Cardiac muscle cell (in vitro differentiated cells and primary cell): Measurements from ENCODE around the gene MED13L. TPM values are rescaled to one million over a fixed set of nuclear protein-coding genes. Genes with fewer than 3 reads are reported as not detected.

ENCODE experiments used
- DNase-seq, 2 donors: peaks; one replicate each; pipeline versions ENCODE4 v3.0.0 to v3.0.0-alpha.2; 2010 to 2017; ENCODE audit warnings: low read depth in 1 of 2, low spot score in 1 of 2
- H3K27ac ChIP-seq: fragments of 200-600 bp; sonication (generic); 2 replicates; pipeline ENCODE4 v1.5.1; 2016
- H3K27me3 ChIP-seq: fragments of 200-600 bp; sonication (generic); 2 replicates; pipeline ENCODE4 v1.6.0; 2016; ENCODE audit warnings: control low read depth
- H3K36me3 ChIP-seq: fragments of 200-600 bp; sonication (generic); 2 replicates; pipeline ENCODE4 v1.5.1; 2016; ENCODE audit warnings: control low read depth
- H3K4me1 ChIP-seq: fragments of 200-600 bp; sonication (generic); 2 replicates; pipeline ENCODE4 v1.8.1; 2017; ENCODE audit warnings: low read depth, mild to moderate bottlenecking, mixed run types
- H3K4me3 ChIP-seq: fragments of 200-600 bp; sonication (generic); 2 replicates; pipeline ENCODE4 v1.5.1; 2016; ENCODE audit warnings: mild to moderate bottlenecking
- H3K9me3 ChIP-seq: fragments of 200-600 bp; sonication (generic); 2 replicates; pipeline ENCODE4 v1.5.1; 2017; ENCODE audit warnings: low read depth, mild to moderate bottlenecking, control low read depth
- CTCF ChIP-seq: IDR thresholded peaks from 2 replicates; pipeline ENCODE4 v1.5.1; 2012; ENCODE audit warnings: low read depth, mild to moderate bottlenecking, low read length
- polyA plus RNA-seq: library from polyadenylated mRNA; unstranded; fragments of >200 nt; fragmentation: Nextera tagmentation; extraction: Ambion mirVana; gene quantifications from 2 replicates; pipeline ENCODE4 v1.2.1, GENCODE V29; 2016
- total RNA-seq: library from RNA; depleted of rRNA; stranded (reverse); fragments of >200 nt; gene quantifications from 2 replicates; pipeline ENCODE4 v1.2.3, GENCODE V29; 2016

The MED13L gene
- total and polyA plus RNA-seq, 2 experiments from 2014 or later, result 31.3 to 94.3 TPM

- H3K4me1 ChIP-seq, result peaks cover 63% of the 10 kb centered on the region
Measured at GRCh38 chr12:116160231-116160630, 117.3 kb downstream of the MED13L start.

GRCh38 chr12:116159593-116160200 is 117.8 kb downstream of the MED13L start:
- Histone ChIP-seq H3K27me3 (no peaks in the 10 kb centered on the region), H3K36me3 (no peaks in the 10 kb centered on the region), H3K4me1 (peaks cover 59% of the 10 kb centered on the region), H3K27ac (no peak overlapping the region), H3K4me3 (no peak overlapping the region), H3K9me3 (no peaks in the 10 kb centered on the region)
- DNase-seq, result no peak
- no peak for TF ChIP-seq CTCF

More at GRCh38 chr12:116160231-116160630, 117.3 kb downstream of the MED13L start:
- TF ChIP-seq CTCF, result no peak
- H3K9me3 ChIP-seq, result no peaks in the 10 kb centered on the region
- H3K27ac ChIP-seq, result no peak overlapping the region
- no peak overlapping the region for H3K4me3 ChIP-seq
- DNase-seq, result no peak
- H3K36me3 ChIP-seq, result no peaks in the 10 kb centered on the region
- no peaks in the 10 kb centered on the region for H3K27me3 ChIP-seq

- peaks cover 54% of the 10 kb centered on the region for H3K4me1 ChIP-seq
- peak overlapping the region; percentile 65 for H3K27ac ChIP-seq
- no peak for TF ChIP-seq CTCF
- no peak overlapping the region for H3K4me3 ChIP-seq
- no peaks in the 10 kb centered on the region for H3K27me3 ChIP-seq
- DNase-seq, result peak; percentile 44 to 83
- no peaks in the 10 kb centered on the region for H3K9me3 ChIP-seq
- H3K36me3 ChIP-seq, result no peaks in the 10 kb centered on the region
Measured at GRCh38 chr12:116159175-116159574, 118.3 kb downstream of the MED13L start.

- Histone ChIP-seq H3K9me3 (no peaks in the 10 kb centered on the region), H3K4me1 (peaks cover 61% of the 10 kb centered on the region), H3K36me3 (no peaks in the 10 kb centered on the region), H3K4me3 (no peak overlapping the region), H3K27ac (peak overlapping the region; percentile 32), H3K27me3 (no peaks in the 10 kb centered on the region)
- peak in 1 of 2 donors; percentile 19 for DNase-seq
- TF ChIP-seq CTCF, result no peak
Measured at GRCh38 chr12:116157845-116158267, 119.6 kb downstream of the MED13L start.

GRCh38 chr12:116156614-116157013 is 120.9 kb downstream of the MED13L start:
- H3K9me3 ChIP-seq, result no peaks in the 10 kb centered on the region
- H3K4me1 ChIP-seq, result peaks cover 66% of the 10 kb centered on the region
- no peaks in the 10 kb centered on the region for H3K36me3 ChIP-seq
- TF ChIP-seq CTCF, result no peak
- no peak overlapping the region for H3K27ac ChIP-seq
- no peaks in the 10 kb centered on the region for H3K27me3 ChIP-seq
- no peak for DNase-seq
- no peak overlapping the region for H3K4me3 ChIP-seq
